Caco-2 (cell line): ENCODE data around the gene ZNF275. TPM values are rescaled to one million over a fixed set of nuclear protein-coding genes. Genes with fewer than 3 reads are reported as not detected.

ENCODE experiments used
- BruUV-seq: library from RNA; stranded (reverse); fragments of 400-500 nt; replicated peaks from 2 replicates; lab custom pipeline; 2021; lab: Mats Ljungman, UMichigan
- CTCF ChIA-PET: fragments of 300-600 bp; sonication (Branson Sonifier 250); formaldehyde crosslinking; loops from one replicate; lab custom pipeline; 2022; ENCODE audit warnings: antibody characterized with exemption; lab: Charles Lee
- POLR2A ChIA-PET: fragments of 300-600 bp; sonication (Branson Sonifier 250); formaldehyde crosslinking; loops from one replicate; lab custom pipeline; 2022; ENCODE audit warnings: antibody characterized with exemption; lab: Charles Lee
- DNase-seq, 2 experiments: peaks; one replicate each; pipeline versions ENCODE4 v3.0.0 to v3.0.0-alpha.2; 2020 to 2022
- H3K27me3 ChIP-seq: replicated peaks from 2 replicates; pipeline ENCODE4 v1.6.0; 2011; ENCODE audit warnings: low read length; ENCODE audit not compliant: control insufficient read depth, insufficient read depth
- H3K36me3 ChIP-seq: 2 replicates; pipeline ENCODE4 v1.5.1; 2011; ENCODE audit warnings: low read length; ENCODE audit not compliant: control insufficient read depth, insufficient read depth
- H3K4me1 ChIP-seq: fragments of 250-450 bp; sonication (Bioruptor Pico); 2 replicates; pipeline ENCODE4 v1.5.1; 2020; ENCODE audit warnings: mild to moderate bottlenecking
- H3K4me3 ChIP-seq: 2 replicates; pipeline ENCODE4 v1.5.1; 2011; ENCODE audit warnings: low read depth, mild to moderate bottlenecking, control low read depth, low read length
- H3K9me3 ChIP-seq: fragments of 250-450 bp; sonication (Bioruptor Pico); 2 replicates; pipeline ENCODE4 v1.5.1; 2020; ENCODE audit warnings: mild to moderate bottlenecking, moderate library complexity
- H3K27ac Mint-ChIP-seq: one replicate; pipeline ENCODE4 v1.8.0; 2022; ENCODE audit warnings: mixed read lengths; ENCODE audit not compliant: unreplicated experiment
- H3K27me3 Mint-ChIP-seq: one replicate; pipeline ENCODE4 v1.8.0; 2022; ENCODE audit warnings: mixed read lengths; ENCODE audit not compliant: insufficient read depth, unreplicated experiment
- H3K36me3 Mint-ChIP-seq: one replicate; pipeline ENCODE4 v1.8.0; 2022; ENCODE audit warnings: mild to moderate bottlenecking, mixed read lengths; ENCODE audit not compliant: insufficient read depth, unreplicated experiment
- H3K4me1 Mint-ChIP-seq: one replicate; pipeline ENCODE4 v1.8.0; 2022; ENCODE audit warnings: low read depth, mixed read lengths; ENCODE audit not compliant: unreplicated experiment
- H3K4me3 Mint-ChIP-seq: one replicate; pipeline ENCODE4 v1.8.0; 2022; ENCODE audit warnings: mild to moderate bottlenecking, moderate library complexity, mixed read lengths; ENCODE audit not compliant: unreplicated experiment
- H3K9me3 Mint-ChIP-seq: one replicate; pipeline ENCODE4 v1.8.0; 2022; ENCODE audit warnings: mixed read lengths; ENCODE audit not compliant: unreplicated experiment
- CTCF ChIP-seq, 2 experiments: fragments of 200-600 bp in 1 of 2; IDR thresholded peaks; 1 replicate in 1 of 2; 2 replicates in 1 of 2; pipeline versions ENCODE4 v1.5.1 to v1.8.0; 2011 to 2022; ENCODE audit warnings: antibody characterized with exemption in 1 of 2, control low read depth in 1 of 2, inconsistent platforms in 1 of 2, low read depth in 1 of 2, low read length in 1 of 2, mild to moderate bottlenecking in 1 of 2, moderate library complexity in 1 of 2; ENCODE audit not compliant: insufficient read depth in 1 of 2, severe bottlenecking in 1 of 2, unreplicated experiment in 1 of 2
- intact Hi-C: fragments of 100-400 bp; cut with micrococcal nuclease; formaldehyde crosslinking; loops from one replicate; pipeline ENCODE4 v1.10.0; 2022; ENCODE audit not compliant: unreplicated experiment
- total RNA-seq: library from RNA; stranded (reverse); gene quantifications from 2 replicates; pipeline ENCODE4 v1.2.3, GENCODE V29; 2022

ZNF275 gene
- total RNA-seq, 1 experiment from 2014 or later, result 5.6 TPM

DNA sequence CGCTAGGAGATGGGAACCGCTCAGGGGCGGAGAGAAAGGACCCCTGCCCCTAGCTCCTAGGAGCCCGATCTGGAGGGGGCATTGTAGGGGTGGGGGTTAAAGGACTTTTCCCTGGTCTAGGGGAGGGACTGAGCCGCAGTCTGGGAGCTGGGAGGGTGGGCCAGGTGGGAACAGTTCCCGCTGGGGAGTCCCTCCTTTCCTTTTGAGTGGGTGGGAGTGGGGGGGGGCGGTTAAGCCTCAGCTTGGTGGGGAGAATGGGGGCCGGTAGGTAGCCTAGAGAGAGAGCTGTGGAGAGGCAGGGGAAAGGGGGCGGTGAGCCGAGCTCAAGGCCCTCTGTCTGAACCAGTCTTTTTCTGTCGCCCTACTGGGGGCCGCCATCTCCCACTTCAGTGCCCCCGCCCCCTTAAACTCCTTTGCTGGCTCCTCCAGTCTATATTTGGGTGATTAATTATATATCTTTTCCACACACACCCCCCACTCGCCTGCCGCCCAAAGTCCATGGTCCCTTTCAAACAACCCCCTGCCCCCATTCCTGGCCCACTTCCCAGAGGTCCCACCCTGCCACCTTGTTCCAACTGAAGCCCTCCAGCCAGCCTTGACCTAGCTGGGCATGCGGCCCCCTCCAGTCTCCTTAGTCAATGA is 822 bp downstream of the ZNF275 start:
- intact Hi-C loops, result no loop called here
- no peaks in the 10 kb centered on the region for H3K9me3 Mint-ChIP-seq
- H3K9me3 ChIP-seq, result no peaks in the 10 kb centered on the region
- no peaks in the 10 kb centered on the region for H3K27me3 ChIP-seq
- DNase-seq, result no peak
- peak overlapping the region; percentile 87 for H3K4me3 ChIP-seq
- H3K36me3 ChIP-seq, result no peaks in the 10 kb centered on the region
- H3K4me3 Mint-ChIP-seq, result peak overlapping the region; percentile 75
- ChIA-PET CTCF (interaction anchor here (0.6 kb wide), 1 partner anchor 17 kb away, joined by 3 read pairs; no protein-coding TSS in a partner anchor), POLR2A (no interaction called here)
- H3K4me1 Mint-ChIP-seq, result no peaks in the 10 kb centered on the region
- H3K27ac Mint-ChIP-seq, result no peak overlapping the region
- no peaks in the 10 kb centered on the region for H3K36me3 Mint-ChIP-seq
- no peak for TF ChIP-seq CTCF (IDR thresholded peaks at IDR 0.05; ENCODE audit: insufficient read depth in 1 of 2, low read depth in 1 of 2, low read length in 1 of 2, severe bottlenecking in 1 of 2, unreplicated experiment in 1 of 2)
- no TSS peak for BruUV-seq
- peaks cover 4% of the 10 kb centered on the region for H3K27me3 Mint-ChIP-seq
- no peaks in the 10 kb centered on the region for H3K4me1 ChIP-seq

- intact Hi-C loops, result no loop called here
- no peak for TF ChIP-seq CTCF (IDR thresholded peaks at IDR 0.05; ENCODE audit: insufficient read depth in 1 of 2, low read depth in 1 of 2, low read length in 1 of 2, severe bottlenecking in 1 of 2, unreplicated experiment in 1 of 2)
- H3K9me3 ChIP-seq, result no peaks in the 10 kb centered on the region
- H3K27ac Mint-ChIP-seq, result no peak overlapping the region
- no peaks in the 10 kb centered on the region for H3K4me1 Mint-ChIP-seq
- ChIA-PET POLR2A (no interaction called here), CTCF (no interaction called here)
- no peaks in the 10 kb centered on the region for H3K27me3 Mint-ChIP-seq
- no peak overlapping the region for H3K4me3 Mint-ChIP-seq
- peaks cover 6% of the 10 kb centered on the region for H3K9me3 Mint-ChIP-seq
- no peak overlapping the region for H3K4me3 ChIP-seq
- no peaks in the 10 kb centered on the region for H3K27me3 ChIP-seq
- no peaks in the 10 kb centered on the region for H3K36me3 Mint-ChIP-seq
- no peaks in the 10 kb centered on the region for H3K36me3 ChIP-seq
- BruUV-seq, result TSS peak; percentile 6
- DNase-seq, result no peak
- H3K4me1 ChIP-seq, result no peaks in the 10 kb centered on the region
These were observed 2.4 kb downstream of the ZNF275 start for GRCh38 chrX:153336121-153336894.

- Histone ChIP-seq H3K9me3 (no peaks in the 10 kb centered on the region), H3K4me1 (no peaks in the 10 kb centered on the region), H3K36me3 (no peaks in the 10 kb centered on the region), H3K4me3 (no peak overlapping the region), H3K27me3 (no peaks in the 10 kb centered on the region)
- H3K36me3 Mint-ChIP-seq, result no peaks in the 10 kb centered on the region
- TF ChIP-seq CTCF (IDR thresholded peaks at IDR 0.05; ENCODE audit: insufficient read depth in 1 of 2, low read depth in 1 of 2, low read length in 1 of 2, severe bottlenecking in 1 of 2, unreplicated experiment in 1 of 2), result no peak
- no peak overlapping the region for H3K27ac Mint-ChIP-seq
- no peaks in the 10 kb centered on the region for H3K27me3 Mint-ChIP-seq
- H3K9me3 Mint-ChIP-seq, result peaks cover 12% of the 10 kb centered on the region
- no peak overlapping the region for H3K4me3 Mint-ChIP-seq
- intact Hi-C loops, result no loop called here
- ChIA-PET CTCF (no interaction called here), POLR2A (no interaction called here)
- no peak for DNase-seq
- no TSS peak for BruUV-seq
- no peaks in the 10 kb centered on the region for H3K4me1 Mint-ChIP-seq
These were observed 3.0 kb downstream of the ZNF275 start for GRCh38 chrX:153336988-153337387.
